ENCODE data around the gene CA10.

Gene CA10

DNA sequence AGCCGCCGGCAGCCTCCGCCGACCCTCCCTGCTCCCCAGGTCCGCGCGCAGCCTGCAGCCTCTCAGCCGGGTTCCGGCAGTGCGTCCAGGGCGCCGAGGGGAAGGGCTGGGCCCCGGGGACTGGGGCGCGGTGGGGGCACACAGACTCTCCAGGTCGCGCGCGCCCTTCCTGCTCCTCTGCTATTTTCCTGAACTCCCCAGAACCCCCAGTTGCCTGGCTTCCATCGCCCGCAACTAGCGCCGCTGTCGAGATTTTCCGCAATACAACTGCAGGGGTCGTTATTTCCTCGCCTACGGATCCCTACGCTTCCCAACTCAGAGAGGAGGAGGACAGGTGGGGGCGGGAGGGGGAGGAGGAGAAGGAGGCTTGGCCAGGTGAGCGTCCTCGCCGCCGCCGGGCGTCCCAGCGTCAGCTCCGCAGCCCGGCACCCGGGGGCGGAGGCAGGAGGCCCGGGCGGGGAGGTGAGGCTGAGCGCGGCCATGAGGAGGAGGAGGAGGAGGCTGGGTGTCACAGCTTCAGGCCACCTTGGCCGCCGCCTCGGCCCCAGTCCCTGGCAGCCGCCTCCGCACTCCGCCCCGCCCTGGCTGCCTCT is at the start of gene CA10:
Gene CA10, minus strand, starts transcription at position 265 of the 593 bp plus-strand sequence.
- DNase-seq (ENCODE audit: low spot score): peak; percentile 3

DNA sequence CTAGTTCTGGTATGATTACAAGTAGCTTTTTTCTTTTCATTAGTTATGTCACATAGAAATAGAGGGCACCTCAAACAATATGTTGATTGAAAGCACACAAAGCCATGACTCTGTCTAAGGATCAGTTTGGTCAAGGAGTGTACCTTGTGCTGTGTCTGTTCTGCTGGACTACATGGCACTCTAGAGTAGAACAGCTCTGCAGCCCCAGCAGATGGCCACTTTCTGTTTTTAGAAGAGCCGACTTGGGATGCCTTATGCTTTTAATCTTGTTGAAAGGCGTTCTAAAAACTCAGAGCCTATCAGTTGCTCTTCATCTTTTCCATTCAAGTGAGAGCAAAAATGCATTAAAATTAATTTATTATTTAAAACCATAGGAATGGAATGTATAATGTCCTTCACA is 49.3 kb upstream of the CA10 start:
- no peak for DNase-seq (ENCODE audit: low spot score)

DNA sequence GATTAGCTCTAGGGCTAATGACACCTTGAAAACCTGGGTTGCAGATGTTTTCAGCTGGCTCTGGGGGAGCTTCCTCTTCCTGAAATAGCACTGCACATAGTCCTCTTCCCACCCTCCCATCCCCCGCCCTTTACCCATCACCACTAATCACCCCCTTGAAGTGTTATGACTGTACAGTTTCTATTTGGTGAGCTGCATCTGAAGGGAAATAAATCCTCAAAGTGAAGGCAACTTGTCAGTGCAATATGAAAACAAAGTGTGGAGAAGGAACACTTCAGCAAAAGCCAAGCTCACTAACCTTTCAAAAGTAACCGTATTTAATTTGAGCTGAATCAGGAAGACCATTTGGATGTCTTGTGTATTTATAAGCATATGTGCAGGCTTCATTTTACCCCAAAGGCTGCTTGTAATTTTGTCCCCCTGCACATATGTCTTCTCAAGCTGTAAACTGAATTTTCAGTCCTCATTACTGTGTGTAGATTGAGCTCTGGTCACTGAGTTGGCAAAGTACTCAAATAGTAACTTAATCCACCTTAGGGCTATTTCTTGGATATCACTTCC is 44.1 kb upstream of the CA10 start:
- no peak for DNase-seq (ENCODE audit: low spot score)

DNA sequence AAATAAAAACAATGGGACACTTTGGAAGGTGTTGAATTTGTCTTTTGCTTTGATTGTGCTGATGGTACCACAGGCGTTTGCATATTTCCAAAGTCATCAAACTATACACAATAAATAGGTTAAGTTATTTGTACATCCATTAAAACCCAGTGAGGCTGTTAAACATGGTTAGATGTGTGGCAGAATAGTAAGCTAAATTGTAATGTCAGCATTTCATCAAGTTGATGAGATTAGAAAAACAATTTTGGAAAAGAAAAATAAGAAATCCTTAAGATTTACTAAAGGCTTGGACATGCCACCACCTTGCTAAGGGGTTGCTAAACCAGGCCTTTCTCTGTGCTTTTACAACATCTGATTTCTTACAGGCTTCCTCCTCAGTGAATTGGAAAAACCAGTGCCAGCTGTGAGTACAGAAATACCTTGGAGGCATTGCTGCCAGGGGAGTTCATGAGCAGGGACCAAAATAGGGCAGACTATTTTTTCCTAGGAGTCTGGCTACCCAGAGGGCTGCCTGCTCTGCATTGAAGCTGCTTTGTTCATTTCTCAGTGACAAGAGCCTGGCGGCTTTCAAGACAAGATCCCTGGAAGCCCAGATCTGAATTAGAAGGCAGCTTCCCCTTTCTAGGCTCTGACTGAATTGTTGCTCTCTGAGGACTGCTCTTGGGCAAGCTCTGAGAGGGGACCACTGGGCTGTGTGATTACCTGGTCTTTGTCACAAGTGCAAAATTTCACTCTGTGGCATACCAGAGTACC is 43.4 kb upstream of the CA10 start:
- DNase-seq (ENCODE audit: low spot score): no peak

DNA sequence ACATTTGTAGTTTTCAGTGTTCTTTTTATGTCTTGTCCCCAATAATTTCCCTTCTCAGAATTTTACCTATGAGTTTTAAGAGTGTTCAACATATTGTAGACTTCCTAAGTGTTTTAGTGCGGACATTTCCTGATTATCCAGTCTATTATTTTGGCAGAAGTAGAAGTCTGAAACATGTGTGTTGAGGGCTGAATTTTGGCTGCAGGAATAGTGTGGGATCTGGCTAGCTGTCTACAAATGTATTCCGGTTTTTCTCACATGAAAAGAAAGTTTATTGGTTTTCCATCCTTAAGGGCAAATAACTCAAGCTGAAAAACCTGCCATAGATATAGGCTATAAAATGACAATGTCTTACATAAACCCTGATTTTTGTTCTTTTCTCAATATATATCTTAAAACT is 33.0 kb upstream of the CA10 start:
- DNase-seq (ENCODE audit: low spot score): no peak

DNA sequence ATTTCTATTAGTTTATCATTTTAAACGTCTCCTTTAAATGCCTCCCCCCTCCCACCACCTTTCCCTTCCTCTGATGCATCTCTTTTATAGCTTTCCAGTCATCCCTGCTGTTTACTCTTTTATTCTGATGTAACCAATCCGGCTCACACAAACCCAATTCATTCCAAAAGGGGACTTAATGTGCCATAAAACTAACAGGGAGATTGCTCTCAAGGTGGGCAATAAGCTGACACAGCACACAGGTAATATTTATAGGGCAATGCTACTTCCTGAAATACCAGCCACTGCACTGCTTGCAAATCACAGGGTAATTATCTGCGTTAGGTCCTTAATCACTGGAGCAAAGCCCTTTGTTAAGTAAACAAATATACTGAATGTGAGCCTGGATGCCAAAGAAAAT is 23.3 kb upstream of the CA10 start:
- no peak for DNase-seq (ENCODE audit: low spot score)

DNA sequence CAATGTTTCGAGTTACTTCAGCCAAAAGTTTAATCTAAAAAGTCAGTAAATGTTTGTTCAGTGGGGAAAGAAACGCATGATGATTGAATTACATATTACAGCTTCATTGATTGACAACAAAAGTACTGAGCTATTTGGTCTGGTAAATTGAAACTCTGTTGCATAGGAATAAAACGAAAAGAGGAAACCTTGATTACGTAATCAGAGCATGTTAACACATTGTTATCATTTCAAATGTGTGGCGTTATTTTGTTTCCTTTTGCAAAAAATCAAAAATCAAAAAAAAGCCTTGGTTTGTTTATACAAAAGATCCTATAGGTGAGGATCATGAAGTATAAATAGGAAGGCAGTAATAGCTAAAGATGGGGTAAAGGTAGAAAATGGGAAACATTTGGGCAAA is 19.5 kb upstream of the CA10 start:
- DNase-seq (ENCODE audit: low spot score): no peak

DNA sequence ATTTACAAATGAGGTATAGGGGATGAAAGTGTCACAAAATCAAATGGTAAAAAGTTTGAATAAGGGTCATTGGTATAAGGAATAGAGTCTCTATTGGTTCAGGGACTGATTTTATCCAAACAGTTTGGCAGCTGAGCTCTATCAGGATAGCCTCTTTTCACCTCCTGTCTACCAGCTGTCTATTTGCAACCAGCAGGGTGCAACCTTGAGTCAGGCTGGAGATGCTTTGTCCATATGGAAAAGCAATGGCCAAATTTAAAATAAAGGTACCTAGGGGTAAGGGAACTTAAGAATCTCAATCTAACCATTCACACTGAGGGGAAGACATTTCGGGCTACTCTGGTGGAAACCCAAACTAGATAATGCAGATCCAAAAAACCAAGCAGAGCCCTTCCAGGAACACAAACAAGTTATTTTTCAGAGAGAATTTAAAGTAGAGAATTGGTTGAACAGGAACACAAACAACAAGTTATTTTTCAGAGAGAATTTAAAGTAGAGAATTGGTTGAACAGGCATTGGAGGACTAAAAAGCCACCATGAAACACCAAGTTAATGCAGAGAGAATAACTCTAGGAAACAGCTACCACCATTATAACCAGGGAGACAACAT is 12.6 kb upstream of the CA10 start:
- peak; percentile 11 for DNase-seq (ENCODE audit: low spot score)

DNA sequence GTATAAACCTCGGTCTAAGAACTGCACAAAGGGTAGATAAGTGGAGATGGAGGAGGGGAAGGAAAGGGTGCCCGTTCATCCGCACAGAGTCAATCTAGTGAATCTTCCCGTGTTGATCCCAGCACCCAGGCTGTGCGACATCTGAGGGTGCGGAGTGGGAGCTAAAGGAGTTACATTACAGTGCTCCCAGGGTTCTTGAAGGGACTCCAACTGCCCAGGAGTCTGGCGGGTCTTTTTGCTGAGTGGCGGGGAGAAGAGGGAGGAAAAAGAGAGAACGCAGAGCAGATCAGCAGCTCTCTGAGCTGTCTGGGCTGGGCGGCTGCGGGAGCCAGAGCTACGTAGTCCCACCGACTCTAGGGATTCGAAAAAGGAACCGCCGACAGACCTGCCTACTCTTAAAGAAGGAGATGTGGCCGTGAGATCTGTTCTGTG is 1.6 kb upstream of the CA10 start:
- DNase-seq (ENCODE audit: low spot score): no peak

DNA sequence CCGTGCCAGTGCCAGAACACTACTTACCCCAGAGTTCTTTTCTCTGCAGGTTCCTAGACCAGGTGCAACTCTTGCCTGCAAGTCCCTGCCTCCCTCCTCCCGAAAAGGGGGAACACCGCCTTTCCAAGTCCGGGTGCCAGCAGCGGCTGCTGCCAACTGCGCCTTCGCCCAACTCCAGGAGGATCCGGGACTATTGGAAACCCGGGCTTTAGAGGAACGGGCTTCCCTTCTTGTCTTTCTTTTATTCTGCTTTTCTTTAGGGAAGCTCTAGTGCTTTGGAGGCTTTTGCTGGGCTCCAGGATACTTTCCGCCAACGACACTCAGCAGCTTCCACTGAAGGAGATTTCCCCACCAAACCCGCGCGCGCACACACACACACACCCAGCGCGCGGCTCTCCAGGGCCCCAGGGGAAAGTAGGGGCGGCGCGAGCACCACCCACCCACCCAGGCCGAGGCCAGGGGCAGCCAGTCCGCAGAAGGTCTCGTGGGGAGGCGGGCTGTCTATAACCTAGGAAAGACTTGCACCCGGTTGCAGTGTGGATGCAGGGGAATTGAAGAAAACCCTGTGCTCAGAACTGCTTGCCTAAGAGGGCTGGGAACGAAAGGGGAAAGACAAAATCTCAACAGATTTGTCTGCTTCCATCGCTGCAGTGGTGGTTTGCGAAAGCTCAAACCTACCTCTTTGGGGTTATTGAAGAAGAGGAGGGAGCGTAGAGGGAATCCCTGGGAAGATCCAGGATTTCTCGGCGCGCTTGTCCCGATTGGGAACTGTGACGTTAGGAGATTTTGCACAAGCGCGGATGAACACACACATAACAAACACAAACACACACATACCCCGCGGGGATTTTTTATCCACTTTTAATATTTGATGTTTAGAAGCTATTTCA is 977 bp upstream of the CA10 start:
- peak; percentile 4 for DNase-seq (ENCODE audit: low spot score)

DNA sequence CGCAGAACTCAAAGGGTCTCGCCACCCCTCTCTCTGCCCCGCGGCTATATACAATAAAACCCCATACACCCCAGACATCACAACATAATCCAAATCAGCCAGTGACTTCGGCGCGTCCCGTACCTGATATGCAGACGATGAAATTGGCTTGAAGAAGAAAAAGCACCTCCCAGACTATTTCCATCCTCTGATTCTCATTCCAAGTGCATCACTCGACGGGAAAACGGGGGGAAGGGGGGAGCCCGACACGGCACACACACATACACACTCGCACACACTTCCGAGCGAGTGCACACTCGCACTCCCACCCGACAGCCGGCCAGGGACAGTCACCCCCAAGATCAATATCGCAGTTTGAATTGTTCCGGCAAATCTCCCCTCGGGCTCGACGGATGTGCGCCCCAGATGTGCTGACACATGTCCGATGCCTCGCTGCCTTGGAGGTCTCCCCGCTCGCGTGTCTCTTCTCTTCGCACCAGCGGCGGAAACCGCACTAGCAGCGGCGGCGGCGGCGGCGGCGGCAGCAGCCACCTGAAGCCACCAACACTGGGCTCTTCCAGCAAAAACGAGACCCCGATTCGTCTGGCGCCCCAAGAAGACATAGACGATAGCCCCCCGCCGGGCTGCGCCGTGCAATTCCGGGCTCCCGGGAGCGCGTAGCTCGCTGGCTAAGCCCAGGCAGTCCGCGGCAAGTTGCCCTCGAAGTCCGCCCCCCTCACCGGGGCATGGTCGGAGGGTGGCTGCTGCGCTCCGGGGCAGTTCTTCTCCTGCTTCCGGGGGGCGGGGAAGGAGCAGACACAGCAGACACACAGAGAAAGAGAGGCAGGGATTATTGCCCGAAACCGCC is 688 bp downstream of the CA10 start:
- peak; percentile 9 for DNase-seq (ENCODE audit: low spot score)

DNA sequence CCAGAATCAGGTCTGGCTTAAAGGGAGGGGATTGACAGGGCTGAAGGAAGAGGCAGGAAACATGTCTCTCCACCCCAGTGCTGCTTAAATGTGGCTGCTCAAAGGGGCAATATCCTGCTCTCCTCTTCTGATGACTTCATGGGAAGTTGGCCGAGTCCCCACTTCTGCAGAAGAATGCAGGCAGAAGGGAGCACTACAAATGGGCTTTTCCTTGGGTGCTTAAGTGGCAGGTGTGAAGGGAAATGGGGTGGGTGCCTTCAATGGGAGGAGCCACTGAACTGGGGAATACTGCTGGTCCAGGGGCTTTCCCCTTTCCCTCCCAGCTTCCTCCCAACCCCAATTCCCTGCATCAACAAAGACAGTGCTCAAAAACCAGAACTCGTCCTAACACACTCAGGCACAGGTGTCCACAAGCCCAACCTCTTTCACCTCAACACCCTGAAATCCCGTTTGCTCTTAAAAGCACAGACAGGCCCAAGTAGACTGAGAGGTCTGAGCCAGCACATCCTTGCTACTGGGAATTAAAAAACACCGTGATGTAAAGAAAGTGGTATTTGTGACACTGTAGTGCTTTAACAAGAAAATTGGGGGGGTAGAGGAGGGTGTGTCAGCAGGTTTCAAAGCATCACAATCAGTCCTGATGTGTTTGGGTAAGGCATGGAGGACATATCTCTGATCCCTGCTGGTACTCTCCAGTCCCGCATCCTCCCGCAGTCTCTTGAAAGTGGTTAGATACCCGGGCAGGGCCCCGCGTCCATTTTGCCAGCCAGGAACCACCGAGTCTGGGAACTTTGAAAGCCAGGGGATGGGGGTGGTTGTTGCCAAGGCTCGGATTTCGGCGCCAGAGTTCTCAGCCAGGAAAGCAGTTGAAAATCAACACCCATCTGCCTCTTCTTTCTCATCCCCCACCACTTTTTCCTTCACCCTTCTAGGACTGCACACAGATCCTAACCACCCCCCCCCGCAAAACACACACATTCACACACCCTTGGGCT is 1.6 kb downstream of the CA10 start:
- peak; percentile 5 for DNase-seq (ENCODE audit: low spot score)

DNA sequence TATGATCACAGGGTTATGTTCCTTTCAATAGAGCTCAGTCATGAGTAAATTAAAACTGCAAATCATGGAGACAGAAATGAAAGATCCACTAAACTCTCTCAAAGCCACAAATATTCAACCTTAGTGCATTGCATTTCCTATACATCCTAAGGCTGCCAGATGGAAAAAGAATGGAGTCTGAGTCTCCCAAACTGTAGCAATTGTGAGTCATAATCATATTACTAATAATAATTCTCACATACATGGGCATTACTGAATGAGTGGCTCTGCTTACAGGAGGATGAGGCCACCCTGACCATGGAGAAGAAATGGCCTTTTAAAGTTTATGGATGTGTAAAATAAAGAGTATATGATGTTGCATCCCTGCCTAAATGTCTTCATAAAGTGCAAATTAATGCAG is 3.2 kb downstream of the CA10 start:
- no peak for DNase-seq (ENCODE audit: low spot score)

DNA sequence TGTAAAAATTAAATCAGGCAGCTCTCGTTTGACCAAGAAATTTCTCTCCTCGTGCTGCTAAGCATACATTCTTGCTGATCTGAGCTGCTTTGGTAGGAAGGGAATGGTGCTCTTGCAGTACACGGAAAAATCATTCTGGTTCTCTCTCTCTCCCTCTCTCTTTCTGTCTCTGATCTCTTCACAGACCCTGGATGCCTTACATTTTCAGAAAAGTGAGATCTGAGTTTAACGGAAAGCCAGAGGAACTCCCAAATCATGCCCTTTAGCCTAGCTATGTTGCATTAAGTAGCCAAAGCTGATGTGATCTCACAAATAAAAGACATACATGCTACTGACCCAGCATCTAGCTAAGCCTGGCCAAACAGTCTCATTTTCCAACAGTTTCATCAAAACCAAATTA is 4.0 kb downstream of the CA10 start:
- DNase-seq (ENCODE audit: low spot score): no peak

DNA sequence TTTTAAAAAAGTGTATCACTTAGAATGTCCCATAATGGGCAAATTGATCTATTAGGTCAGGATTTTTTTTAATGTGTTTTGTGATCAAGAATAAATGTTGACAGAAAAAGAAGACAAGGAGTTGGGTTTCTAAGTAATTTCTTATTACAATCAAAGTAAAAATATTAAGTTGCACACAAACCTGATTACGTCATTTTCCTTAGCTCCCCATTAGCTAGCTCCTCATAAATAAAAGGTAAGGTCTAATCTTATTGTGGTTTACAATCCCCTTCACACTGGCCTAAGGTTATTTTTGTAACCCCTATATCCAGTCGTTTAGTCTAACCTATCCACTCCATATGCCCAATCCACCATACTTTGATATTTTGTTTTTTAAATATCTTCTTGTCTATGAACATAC is 7.6 kb downstream of the CA10 start:
- DNase-seq (ENCODE audit: low spot score): no peak

DNA sequence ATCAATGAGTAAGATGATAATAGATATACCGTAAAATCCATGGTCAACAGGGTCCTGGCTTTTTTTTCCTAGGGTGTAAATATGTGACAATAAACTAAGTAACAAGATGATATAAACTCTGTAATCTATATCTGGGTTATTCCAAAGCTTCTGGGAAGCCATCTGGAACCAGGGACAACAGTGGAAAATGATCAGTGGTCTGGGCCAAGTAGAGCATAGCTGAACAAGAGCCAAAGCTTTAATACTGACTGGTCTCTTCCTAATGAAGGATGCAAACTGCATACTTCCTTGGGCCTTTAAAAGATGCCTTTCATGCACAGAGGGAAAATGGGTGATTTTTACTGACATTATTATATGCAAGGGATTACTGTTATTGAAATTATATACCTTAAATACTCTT is 8.9 kb downstream of the CA10 start:
- no peak for DNase-seq (ENCODE audit: low spot score)

DNA sequence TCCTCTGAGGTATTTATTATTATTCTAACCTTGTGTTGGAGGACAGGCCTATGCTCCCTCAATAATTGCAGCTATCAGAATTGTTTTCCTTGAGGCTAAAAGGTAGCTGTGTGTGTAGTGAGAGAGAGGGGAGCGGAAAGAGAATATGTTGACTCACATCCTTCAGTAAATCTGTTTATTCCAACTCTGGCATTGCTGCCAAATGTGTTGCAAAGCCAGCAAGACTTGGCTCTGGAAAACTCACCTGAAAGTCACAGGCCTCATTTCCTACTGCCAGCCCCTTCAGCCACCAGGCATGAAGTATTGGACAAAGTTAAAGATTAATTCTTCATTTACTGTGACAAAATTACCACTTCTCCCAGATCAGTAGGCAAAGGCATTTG is 9.6 kb downstream of the CA10 start:
- DNase-seq (ENCODE audit: low spot score): no peak

DNA sequence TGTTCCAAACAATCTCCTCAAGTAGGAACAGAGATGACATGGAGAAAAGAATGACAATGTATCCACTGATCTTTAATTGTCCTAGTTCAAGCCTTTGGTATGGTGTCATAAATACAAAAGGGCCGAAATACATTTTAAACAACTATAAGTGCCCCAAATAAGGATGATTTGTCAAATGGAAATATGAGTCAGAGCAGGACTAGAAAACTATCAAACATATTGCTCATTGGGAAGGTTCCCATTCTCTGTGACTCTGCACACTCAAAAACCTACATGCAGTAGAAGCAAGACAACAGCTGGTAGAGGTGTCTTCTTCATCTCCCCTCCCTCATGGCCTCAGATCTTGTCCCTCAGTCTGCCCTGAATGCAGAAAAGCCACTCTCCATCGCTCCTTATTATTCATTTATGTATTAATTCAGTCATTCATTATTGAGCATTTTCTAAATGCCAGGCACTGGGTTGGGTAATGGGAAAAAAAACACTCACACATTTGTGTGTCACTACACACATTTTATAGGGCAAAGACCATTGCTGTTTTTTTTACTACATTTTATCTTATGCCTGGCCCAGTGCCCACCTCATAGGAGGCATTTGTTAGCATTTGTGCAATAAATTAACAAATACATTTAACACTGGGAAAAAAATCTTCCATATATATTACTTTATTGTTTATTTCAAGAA is 10.1 kb downstream of the CA10 start:
- DNase-seq (ENCODE audit: low spot score): no peak

DNA sequence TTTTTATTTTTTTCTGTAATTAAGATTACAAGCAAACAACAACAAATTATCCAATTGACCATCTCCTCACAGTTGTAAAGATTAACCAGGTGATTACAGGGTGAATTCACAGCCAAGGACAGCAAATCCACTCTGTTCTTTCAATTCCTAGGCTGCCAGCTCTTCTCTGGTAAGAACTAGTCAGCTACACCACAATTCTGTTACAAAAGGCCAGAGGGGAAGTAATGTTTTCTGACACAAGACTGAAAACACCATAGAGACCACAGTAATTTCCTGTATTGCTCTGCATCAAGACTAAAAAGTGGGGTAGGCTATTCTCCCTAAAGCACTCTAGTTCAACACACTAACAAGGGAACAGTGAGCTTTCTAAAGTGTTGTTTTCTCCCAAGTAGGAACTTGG is 10.6 kb downstream of the CA10 start:
- DNase-seq (ENCODE audit: low spot score): no peak

DNA sequence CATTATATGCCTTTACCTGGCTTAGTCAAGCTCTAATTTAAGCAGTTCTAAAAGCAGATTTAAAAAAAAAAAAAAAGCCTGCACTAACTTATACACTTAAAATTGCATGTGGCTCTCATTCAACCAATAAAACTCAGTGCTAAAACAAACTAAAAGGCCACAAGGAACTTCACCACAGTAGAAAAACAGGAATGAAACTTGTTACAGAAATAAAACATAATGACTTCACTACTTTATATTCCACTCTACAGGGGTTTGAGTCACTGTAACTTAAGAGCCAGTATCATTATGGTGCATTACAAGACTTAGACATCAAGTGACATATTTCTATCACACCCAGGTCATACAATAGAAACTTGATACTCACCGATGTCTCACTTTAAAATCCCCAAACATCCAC is 11.1 kb downstream of the CA10 start:
- DNase-seq (ENCODE audit: low spot score): no peak
